GM19240 (cell line): Measurements from ENCODE around the gene CABYR.
"Not testable (repeated sequence)": the region's sequence is repeated elsewhere in the genome, so short reads cannot be mapped to it uniquely, and the experiment has no call there.

ENCODE experiments used
- DNase-seq: peaks from one replicate; pipeline ENCODE4 v3.0.0; 2011; ENCODE audit warnings: low spot score; ENCODE audit not compliant: insufficient read length

CABYR gene

DNA sequence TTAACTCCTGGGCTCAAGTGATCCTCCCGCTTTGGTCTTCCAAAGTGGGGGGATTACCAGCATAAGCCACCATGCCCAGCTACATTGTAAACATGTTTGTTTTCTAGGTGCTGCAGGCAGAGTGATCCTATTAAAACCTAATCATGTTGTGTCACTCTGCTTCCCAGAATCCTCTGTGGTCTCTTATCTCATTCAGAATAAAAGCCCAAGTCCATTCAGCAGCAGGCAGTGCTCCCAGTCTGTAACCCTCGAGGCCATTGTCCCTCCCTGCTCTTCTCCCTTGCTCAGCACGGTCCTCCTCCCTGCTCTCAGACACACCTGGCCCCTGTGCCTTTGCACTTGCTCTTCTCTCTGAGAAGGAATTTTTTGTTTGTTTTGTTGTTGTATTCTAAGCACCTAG, 11.1 kb upstream of the CABYR start:
- no peak for DNase-seq

DNA sequence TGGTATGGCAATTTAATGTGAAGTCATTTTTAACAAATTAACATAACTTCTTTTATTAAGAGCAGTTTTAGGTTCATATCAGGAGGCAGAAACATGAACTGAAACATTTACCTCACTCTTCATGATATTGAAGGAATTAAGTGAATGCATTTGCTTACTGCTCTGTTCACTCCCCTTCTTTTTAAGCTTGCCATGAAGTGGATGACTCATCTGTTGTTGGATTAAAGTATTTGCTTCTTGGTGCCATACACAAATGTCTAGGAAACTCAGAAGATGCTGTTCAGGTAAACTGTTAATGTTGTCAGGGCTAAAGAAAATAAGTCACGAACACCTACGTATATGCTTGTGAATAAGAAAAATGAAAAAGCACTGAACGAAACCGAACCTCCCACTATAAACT, 10.2 kb upstream of the CABYR start:
- no peak for DNase-seq

DNA sequence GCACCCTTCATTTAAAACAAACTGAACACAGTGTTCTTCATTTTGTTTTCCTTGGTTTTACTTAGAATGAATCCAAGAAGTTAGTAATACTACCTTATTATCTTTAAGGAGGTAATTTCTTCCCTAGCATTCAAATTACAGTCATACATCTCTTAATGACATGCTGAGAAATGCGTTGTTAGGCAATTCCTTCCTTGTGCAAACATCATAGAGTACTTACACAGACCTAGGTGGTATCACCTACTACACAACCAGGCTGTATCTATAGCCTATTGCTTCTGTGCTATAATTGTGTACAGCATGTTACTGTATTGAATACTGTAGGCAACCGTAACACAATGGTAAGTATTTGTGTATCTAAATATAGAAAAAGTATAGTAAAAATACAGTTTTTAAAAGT, 8.4 kb upstream of the CABYR start:
- no peak for DNase-seq

DNA sequence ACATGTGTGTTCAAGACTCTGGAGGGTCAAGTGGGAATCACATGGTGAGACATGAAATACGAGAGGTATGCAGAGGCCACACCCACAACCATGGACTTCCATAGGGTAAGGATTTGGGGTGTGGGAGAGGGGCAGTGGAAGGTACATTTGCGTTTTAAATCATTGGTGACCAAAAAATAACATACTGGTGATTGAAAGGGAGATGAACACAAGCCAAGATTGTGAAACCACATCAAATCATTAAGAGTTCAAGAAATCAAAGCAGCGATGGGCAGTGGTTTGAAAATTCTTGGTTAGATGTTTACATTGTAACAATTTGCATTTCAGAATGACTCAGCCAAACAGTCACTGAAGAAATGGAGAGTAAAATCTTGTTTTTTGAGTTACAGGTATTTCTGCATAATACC, 1.9 kb upstream of the CABYR start:
- no peak for DNase-seq

DNA sequence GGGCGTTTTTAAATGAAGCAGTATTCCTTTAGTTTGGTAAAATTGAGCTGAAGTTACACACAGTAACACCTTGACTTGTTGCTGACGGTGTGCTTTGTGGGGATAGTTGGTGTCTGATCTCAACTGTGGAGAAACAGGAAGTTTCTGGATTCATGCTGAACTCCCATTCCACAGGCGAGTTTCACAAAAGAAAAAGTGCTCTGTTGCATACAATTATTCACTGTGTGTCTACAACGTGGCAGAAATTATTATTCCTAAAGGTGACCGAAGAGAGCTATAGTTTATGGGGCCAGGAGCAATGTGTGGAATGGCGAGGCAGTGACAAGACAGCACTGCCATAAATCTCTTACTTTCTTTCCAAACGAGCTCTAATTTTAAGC, 463 bp upstream of the CABYR start:
- no peak for DNase-seq

DNA sequence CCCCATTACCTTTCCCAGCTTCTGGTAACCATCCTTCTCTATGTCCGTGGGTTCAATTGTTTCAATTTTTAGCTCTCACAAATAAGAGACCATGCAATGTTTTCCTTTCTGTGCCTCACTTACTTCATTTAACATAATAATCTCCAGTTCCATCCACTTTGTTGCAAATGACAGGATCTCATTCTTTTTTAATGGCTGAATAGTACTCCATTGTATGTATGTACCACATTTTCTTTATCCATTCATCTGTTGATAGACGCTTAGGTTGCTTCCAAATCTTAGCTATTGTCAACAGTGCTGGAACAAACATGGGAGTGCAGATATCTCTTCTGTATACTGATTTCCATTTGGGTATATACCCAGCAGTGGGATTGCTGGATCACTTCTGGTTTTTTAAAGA, 1.8 kb downstream of the CABYR start:
- no peak for DNase-seq

DNA sequence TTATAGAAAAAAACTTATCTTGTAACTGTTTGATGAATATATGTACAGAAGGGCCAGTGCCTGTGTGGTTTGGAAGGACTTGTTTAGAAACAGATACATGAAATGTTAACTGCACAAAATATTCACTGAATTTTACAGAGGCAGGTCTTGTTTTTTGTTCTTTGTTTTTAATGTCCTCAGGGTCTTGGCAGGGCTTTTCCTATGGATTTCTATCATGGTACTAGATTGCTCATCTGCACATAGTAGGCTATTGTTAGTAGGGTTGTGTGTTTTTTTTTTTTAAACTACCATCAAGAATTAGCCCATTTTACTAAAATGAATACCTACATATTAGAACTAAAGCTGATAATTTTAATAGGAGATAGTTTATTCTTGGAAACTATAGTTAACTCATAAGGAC, 3.5 kb downstream of the CABYR start:
- DNase-seq = no peak

DNA sequence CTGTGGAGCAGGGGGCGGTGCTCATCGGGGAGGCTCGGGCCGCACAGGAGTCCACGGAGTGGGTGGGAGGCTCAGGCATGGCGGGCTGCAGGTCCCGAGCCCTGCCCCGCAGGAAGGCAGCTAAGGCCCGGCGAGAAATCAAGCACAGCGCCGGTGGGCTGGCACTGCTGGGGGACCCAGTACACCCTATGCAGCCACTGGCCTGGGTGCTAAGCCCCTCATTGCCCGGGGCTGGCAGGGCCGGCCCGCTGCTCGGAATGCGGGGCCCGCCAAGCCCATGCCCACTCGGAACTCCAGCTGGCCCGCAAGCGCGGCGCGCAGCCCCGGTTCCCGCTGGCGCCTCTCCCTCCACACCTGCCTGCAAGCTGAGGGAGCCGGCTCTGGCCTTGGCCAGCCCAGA, 10.7 kb downstream of the CABYR start:
- not testable (repeated sequence) for DNase-seq

DNA sequence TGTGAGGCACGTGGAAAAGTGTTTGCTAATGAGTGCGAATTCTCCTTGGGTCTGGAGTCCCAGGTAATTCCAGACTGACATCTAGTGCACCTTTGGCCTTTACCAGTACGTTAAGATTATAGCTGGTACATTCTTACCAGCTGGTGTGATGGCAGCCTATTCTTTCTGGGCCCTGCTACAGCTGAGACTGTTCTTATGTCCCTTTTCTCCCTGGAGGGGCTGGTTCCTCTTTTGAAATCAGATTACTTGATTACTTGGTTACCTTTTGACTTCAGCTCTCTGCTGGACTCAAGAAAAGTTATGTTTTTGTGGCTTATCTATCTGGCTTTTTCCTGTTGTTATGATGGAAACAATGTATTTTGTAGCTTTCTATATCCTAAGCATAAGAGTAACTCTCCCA, 14.5 kb downstream of the CABYR start:
- peak; percentile 12 for DNase-seq

DNA sequence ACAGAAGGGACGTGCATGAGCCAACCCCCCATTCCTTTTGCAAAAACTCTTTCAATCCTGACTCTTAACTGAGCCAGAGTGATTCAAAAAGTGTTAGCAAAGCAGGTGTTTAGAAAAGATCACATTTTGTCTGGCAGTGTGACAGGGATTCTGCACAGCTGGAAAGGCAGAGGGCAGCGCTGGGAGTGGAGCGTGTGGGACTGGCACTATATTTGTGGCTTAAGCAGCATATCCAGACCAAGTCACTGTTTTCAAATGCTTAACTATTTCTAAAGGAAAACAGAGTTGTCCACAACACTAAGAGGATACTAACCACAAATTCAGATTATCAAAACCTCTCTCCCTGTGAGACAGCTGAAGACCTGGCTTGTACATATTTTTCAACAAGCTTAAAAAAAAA, 19.0 kb downstream of the CABYR start:
- DNase-seq = no peak

DNA sequence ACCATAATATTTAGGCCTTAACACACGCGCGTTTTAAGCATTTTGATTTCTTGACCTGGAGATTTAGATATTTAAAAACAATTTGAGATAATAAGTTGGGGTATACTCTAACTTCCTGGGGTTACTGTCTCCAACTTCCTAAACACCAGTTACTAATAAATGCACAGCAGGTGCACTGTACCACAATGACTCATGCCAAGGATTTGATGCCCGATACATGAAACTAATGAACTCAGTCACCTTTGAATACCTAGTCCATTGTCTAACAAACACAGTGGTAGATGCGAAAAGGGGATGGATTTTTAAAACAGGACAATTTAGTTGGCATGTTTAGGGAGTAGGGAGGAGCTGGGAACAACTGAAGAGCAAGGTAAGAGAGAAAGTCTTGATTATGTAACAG, 21.2 kb downstream of the CABYR start:
- no peak for DNase-seq

DNA sequence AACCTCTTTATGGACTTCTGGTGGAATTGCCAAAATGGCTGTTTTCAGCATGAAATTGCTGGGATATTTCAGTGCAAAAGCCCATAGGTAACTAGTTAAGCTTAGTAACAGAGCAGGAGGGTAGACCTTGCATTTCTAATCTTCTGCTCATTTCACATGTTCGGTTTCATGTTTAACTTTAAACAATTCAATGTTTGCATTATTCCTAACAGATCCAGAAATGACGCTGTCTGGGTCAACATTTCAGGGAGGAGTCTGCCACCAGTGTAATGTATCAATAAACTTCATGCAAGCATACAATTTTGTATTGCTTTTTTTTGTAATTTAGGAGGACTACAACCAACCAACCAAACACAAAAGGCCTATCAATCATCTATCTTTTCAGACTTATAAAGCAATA, 22.4 kb downstream of the CABYR start:
- no peak for DNase-seq

DNA sequence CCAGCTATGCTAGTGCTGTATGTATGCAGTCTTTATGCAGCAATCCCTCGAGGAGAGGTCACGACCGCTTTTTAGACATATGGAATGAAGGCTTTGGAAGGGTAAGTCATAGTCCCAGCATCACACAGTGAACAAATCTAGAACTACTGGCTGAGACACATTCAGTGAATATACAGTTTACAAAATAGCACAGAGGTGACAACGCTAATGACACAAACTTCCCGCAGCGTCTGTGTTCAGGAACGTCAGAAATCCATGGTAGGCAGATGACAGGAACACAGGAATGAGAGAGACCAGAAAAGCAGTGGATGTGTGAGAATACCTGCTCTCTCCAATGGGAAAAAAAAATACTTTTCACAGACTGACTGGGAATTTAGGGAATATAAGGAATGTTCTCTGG, 29.6 kb downstream of the CABYR start:
- no peak for DNase-seq

DNA sequence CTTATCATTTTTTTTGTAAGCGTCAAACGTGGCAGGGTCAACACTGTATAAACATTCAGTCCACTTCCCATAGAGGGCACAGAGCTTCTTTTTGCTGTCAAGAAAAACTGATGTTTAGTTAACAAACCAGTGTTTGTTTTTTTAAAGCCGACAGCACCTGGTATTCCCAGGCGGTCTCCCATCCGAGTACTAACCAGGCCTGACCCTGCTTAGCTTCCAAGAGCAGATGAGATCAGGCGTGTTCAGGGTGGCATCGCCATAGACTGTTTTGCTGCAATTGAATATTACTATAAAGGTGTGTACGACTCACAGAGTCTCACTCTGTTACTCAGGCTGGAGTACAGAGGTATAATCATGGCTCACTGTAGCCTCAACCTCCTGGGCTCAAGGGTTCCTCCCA, 31.5 kb downstream of the CABYR start:
- DNase-seq = no peak

DNA sequence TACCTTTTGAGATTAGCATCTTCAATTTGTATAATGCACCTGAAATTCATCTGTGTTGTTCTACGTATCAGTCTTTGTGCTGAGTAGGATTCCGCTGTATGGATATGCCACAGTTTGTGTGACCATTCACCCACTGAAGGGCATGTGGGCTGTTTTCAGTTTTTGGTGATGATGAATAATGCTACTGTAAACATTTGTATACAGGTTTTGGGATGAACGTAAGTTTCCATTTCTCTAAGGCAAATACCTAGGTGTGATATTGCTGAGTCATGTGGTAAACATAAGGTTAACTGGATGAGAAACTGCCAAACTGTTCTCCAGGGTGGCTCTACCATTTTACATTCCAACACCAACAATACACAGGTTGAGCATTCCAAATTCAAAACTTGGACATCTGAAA, 35.1 kb downstream of the CABYR start:
- no peak for DNase-seq

DNA sequence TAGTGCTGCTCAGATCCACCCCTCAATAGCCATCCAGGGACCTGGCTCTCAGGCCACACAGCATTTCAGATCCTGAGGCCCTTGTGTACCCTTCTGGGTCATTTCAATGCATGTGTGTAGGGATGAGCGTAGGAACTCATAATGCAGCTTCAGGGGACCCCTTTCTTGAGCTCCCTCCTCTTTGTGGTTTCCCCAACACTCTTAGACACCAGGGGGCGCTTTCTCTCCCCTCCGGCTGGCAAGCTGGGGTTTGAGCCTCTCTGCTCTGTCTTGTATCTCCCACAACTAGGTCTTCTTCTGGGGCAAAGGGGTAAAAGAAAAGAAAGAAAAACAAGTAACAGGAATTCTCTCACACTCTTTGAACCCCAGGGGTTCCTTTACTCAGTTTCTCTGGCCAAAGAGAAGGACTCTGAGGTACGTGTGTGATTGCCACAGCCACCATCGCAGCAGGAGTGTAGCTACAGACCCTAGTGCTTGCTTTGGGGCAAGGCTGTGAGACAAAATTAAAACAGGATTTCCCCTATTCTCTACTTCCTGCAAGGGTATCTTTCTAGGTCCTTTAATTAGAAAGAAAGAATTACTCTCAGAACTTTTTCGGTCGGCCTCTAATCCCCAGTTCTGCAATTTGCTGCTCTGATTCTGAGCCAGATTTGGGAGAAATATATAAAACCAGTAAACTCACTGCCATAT, 38.0 kb downstream of the CABYR start:
- DNase-seq = peak; percentile 62

DNA sequence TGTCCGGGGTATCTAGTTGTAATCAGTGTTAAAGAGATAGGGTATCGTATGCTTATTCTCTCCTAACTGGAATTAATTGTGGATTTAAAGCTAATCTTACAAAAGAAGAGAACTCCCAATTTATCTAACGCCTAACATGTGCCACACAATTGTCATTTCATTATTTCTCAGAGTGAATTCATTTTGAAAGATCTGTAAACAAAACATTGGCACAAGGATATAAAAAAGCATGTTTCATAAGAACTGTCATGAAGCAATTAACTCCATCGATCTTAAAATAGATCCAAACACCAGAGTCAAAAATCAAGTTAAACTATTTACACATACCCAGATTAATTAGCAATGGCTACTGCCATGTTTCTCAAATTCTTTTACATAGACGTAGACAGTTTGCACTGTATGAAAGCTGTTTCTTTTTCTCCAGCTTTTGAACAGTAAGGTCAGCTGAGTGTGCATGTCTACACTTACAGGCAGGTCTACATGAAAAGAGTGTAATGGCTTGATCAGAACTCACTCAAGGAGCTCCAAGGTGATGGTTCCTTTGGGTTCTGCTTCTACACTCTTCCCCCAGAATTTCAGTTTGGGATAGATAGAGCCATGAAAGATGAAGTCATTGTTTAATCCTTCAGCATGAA, 38.8 kb downstream of the CABYR start:
- DNase-seq = no peak

DNA sequence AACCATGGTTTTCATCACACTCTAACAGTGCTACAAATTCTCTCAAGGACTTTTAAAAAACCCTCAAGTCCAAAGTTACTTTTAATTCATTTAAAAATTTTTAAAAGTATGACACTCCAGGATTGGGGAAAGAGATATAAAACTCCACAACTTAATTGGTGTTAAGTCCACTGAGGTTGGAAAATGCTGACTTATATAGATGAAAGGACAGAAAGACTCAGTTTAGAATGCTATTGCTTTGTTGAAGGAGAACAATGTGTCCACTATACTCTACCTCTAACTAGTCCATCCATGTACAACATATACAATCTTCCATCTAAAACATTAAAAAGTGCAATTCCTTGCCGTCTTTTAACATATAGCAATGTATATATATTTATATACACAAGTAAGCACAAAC, 41.2 kb downstream of the CABYR start:
- DNase-seq = no peak

DNA sequence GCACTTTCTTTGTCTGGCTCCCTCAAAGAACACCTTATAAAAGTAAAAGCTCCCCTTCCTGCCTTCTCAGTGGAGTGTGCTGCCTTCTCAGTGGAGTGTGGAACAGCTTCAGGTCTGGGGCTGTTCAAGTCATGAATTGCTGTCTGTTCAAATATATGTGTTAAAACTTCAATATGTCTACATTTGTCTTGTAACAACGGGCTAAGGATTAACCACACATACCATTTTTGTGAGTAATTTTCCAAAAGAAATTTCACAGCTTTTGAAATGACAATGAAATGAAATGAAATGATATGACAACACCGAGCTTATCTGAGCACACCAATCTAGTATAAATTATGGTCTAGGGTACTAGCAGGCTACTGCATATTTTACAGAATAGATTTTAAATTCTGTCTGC, 42.9 kb downstream of the CABYR start:
- DNase-seq = no peak

DNA sequence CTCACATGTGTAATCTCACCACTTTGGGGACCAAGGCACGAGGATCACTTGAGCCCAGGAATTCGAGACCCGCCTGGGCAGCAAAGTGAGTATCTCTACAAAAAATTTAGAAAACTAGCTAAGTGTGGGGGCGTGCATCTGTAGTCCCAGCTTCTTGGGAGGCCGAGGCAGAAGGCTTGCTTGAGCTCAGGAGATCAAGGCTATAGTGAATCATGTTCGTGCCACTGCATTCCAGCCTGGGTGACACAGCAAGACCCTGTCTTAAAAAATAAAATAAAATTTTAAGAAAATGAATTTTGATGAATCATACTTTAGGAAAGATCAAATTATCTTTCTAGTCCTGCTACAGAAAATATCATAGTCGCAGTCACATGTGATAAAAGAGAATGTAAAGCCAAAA, 46.9 kb downstream of the CABYR start:
- DNase-seq = no peak

DNA sequence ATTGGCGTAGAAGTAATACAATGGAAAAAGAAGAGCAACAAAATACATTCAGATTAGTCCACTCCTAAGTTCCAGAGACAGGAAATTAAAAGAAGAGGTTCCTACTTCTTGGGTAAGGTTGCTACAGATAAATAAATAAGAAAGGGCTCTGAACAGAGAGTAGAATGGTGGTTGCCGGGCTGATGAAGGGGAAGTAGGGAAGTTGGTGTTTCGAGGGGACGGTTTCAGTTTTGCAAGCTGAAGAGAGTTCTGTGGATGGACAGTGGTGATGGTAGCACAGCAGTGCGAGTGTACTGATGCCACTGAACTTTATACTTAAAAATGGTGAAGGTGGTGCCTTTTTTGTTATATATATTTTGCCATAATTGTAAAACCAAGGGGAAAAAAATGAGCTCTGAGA, 48.2 kb downstream of the CABYR start:
- no peak for DNase-seq

DNA sequence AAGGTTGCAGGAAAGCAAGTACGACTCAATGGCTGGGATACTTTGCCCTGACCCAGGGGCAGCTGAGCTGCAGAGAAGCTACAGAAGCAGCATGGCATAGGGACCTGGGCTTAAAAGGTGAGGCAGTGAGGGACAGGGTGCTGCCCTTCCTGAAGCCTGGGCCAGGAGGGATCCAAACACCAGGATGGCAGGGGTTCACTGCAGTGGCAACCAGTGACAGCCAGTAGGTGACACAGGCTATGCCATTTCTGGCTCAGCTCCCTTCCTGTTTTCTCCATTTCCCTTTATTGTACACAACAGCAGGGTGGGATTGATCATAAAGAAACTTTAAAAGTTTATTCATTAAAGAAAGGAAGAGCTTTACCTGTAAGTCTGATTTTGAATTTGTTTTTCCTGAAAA, 48.8 kb downstream of the CABYR start:
- no peak for DNase-seq

DNA sequence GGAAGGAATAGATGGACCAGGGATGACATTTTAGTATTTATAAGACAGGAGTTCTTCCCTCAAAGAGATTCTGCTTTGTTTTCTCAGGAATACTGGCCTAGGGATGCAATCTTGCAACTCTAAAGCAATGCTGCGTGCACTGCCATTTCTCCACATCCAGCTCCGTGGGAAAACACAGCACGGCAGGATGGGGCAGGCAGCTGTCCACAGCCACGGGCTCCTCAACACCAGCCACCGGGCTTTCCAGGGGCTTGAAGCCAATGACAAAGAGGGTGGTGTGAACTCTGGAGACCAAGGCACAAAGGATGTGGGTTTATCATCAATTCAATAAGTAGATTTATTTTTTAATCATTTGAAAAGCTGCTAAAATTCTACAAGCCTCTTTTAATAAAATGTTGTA, 49.3 kb downstream of the CABYR start:
- no peak for DNase-seq
